HEK293 (cell line): ENCODE results near the gene PLCB1.

Experiments
- CTCF ChIA-PET: fragments of 350-600 bp; formaldehyde crosslinking; extraction: SDS; loops from one replicate; lab custom pipeline; 2021; ENCODE audit warnings: antibody characterized with exemption; lab: Yijun Ruan, JAX
- POLR2A ChIA-PET: fragments of 300-600 bp; formaldehyde crosslinking; extraction: SDS; loops from one replicate; lab custom pipeline; 2020; ENCODE audit warnings: antibody characterized with exemption, inconsistent platforms; lab: Yijun Ruan, JAX
- H3K27ac ChIP-seq: fragments of 200-500 bp; sonication (Bioruptor generic); 2 replicates; pipeline ENCODE4 v1.5.1; 2014; ENCODE audit warnings: low read depth, low read length, control low read depth, inconsistent platforms; ENCODE audit errors: extremely low read depth
- H3K36me3 ChIP-seq, 2 experiments: fragments of 200-500 bp in 1 of 2; sonication (Bioruptor generic) in 1 of 2; 1 replicate in 1 of 2; 2 replicates in 1 of 2; pipeline ENCODE4 v1.5.1; 2014 to 2017; ENCODE audit warnings: inconsistent platforms in 2 of 2, low read length in 2 of 2; ENCODE audit not compliant: control insufficient read depth in 2 of 2, insufficient read depth in 1 of 2
- H3K4me1 ChIP-seq: fragments of 200-500 bp; sonication (Bioruptor generic); 2 replicates; pipeline ENCODE4 v1.5.1; 2014; ENCODE audit warnings: mild to moderate bottlenecking, low read length, inconsistent platforms; ENCODE audit not compliant: control insufficient read depth, insufficient read depth
- H3K4me3 ChIP-seq: 2 replicates; pipeline ENCODE4 v1.5.1; 2011; ENCODE audit warnings: low read depth, mild to moderate bottlenecking, control low read depth, low read length, moderate library complexity
- H3K9me3 ChIP-seq: fragments of 200-500 bp; sonication (Bioruptor generic); 2 replicates; pipeline ENCODE4 v1.5.1; 2014; ENCODE audit warnings: low read depth, low read length, inconsistent platforms; ENCODE audit not compliant: control insufficient read depth, insufficient read depth
- KLF1 ChIP-seq: fragments of 450-650 bp; formaldehyde crosslinking; IDR thresholded peaks from 2 replicates; pipeline ENCODE4 v1.5.1; 2016; ENCODE audit warnings: missing biosample characterization, missing genetic modification characterization
- PRDM10 ChIP-seq: fragments of 450-650 bp; formaldehyde crosslinking; IDR thresholded peaks from 2 replicates; pipeline ENCODE4 v1.5.1; 2016; ENCODE audit warnings: missing biosample characterization, missing genetic modification characterization
- RBAK ChIP-seq: fragments of 450-650 bp; formaldehyde crosslinking; IDR thresholded peaks from 2 replicates; pipeline ENCODE4 v1.5.1; 2016; ENCODE audit warnings: missing biosample characterization, missing genetic modification characterization
- REST ChIP-seq: fragments of 450-650 bp; formaldehyde crosslinking; IDR thresholded peaks from 2 replicates; pipeline ENCODE4 v1.5.1; 2016; ENCODE audit warnings: missing biosample characterization, missing genetic modification characterization
- TCF7L2 ChIP-seq: IDR thresholded peaks from 2 replicates; pipeline ENCODE4 v1.6.1; 2011; ENCODE audit warnings: low read depth, mild to moderate bottlenecking, inconsistent platforms, low read length, moderate library complexity, borderline replicate concordance
- ZBTB7A ChIP-seq: fragments of 450-650 bp; formaldehyde crosslinking; IDR thresholded peaks from 2 replicates; pipeline ENCODE4 v1.5.1; 2016; ENCODE audit warnings: low read depth, missing biosample characterization, missing genetic modification characterization
- ZFP41 ChIP-seq: fragments of 450-650 bp; formaldehyde crosslinking; IDR thresholded peaks from 2 replicates; pipeline ENCODE4 v1.5.1; 2016; ENCODE audit warnings: missing biosample characterization, missing genetic modification characterization, borderline replicate concordance
- ZNF112 ChIP-seq: fragments of 450-650 bp; formaldehyde crosslinking; IDR thresholded peaks from 2 replicates; pipeline ENCODE4 v1.5.0; 2017; ENCODE audit warnings: missing biosample characterization, missing genetic modification characterization
- ZNF133 ChIP-seq: fragments of 450-650 bp; formaldehyde crosslinking; IDR thresholded peaks from 2 replicates; pipeline ENCODE4 v1.5.1; 2016; ENCODE audit warnings: missing biosample characterization, missing genetic modification characterization
- ZNF157 ChIP-seq: fragments of 450-650 bp; formaldehyde crosslinking; IDR thresholded peaks from 2 replicates; pipeline ENCODE4 v1.5.1; 2016; ENCODE audit warnings: missing biosample characterization, missing genetic modification characterization
- ZNF175 ChIP-seq: fragments of 450-650 bp; formaldehyde crosslinking; IDR thresholded peaks from 2 replicates; pipeline ENCODE4 v1.5.1; 2016; ENCODE audit warnings: missing biosample characterization, missing genetic modification characterization
- ZNF214 ChIP-seq: fragments of 450-650 bp; formaldehyde crosslinking; IDR thresholded peaks from 2 replicates; pipeline ENCODE4 v1.5.1; 2017; ENCODE audit warnings: missing biosample characterization, mild to moderate bottlenecking, missing genetic modification characterization, borderline replicate concordance
- ZNF280D ChIP-seq: fragments of 450-650 bp; formaldehyde crosslinking; IDR thresholded peaks from 2 replicates; pipeline ENCODE4 v1.5.1; 2016; ENCODE audit warnings: missing biosample characterization, missing genetic modification characterization
- ZNF391 ChIP-seq: fragments of 450-650 bp; formaldehyde crosslinking; IDR thresholded peaks from 2 replicates; pipeline ENCODE4 v1.5.1; 2016; ENCODE audit warnings: low read depth, missing biosample characterization, missing genetic modification characterization, borderline replicate concordance
- ZNF394 ChIP-seq: fragments of 450-650 bp; formaldehyde crosslinking; IDR thresholded peaks from 2 replicates; pipeline ENCODE4 v1.5.1; 2016; ENCODE audit warnings: missing biosample characterization, missing genetic modification characterization, mild to moderate bottlenecking, moderate library complexity, borderline replicate concordance
- ZNF600 ChIP-seq: fragments of 450-650 bp; formaldehyde crosslinking; IDR thresholded peaks from 2 replicates; pipeline ENCODE4 v1.5.1; 2016; ENCODE audit warnings: missing biosample characterization, missing genetic modification characterization
- ZNF629 ChIP-seq: fragments of 450-650 bp; formaldehyde crosslinking; IDR thresholded peaks from 2 replicates; pipeline ENCODE4 v1.5.1; 2017; ENCODE audit warnings: missing biosample characterization, missing genetic modification characterization
- ZNF701 ChIP-seq: fragments of 450-650 bp; formaldehyde crosslinking; IDR thresholded peaks from 2 replicates; pipeline ENCODE4 v1.5.1; 2016; ENCODE audit warnings: missing biosample characterization, missing genetic modification characterization
- ZNF707 ChIP-seq: fragments of 450-650 bp; formaldehyde crosslinking; IDR thresholded peaks from 2 replicates; pipeline ENCODE4 v1.5.1; 2016; ENCODE audit warnings: missing biosample characterization, missing genetic modification characterization
- ZNF747 ChIP-seq: fragments of 450-650 bp; formaldehyde crosslinking; IDR thresholded peaks from 2 replicates; pipeline ENCODE4 v1.5.1; 2016; ENCODE audit warnings: missing biosample characterization, missing genetic modification characterization
- ZNF76 ChIP-seq: fragments of 450-650 bp; formaldehyde crosslinking; IDR thresholded peaks from 2 replicates; pipeline ENCODE4; 2016; ENCODE audit warnings: low read depth, missing biosample characterization, missing genetic modification characterization, borderline replicate concordance
- ZSCAN18 ChIP-seq: fragments of 450-650 bp; formaldehyde crosslinking; IDR thresholded peaks from 2 replicates; pipeline ENCODE4 v1.5.1; 2016; ENCODE audit warnings: missing biosample characterization, missing genetic modification characterization
- ZSCAN5A ChIP-seq: fragments of 450-650 bp; formaldehyde crosslinking; IDR thresholded peaks from 2 replicates; pipeline ENCODE4 v1.5.1; 2016; ENCODE audit warnings: missing biosample characterization, missing genetic modification characterization

Gene PLCB1

GRCh38 chr20:8155229-8155628 is 23.2 kb downstream of the PLCB1 start:
- H3K4me3 ChIP-seq = no peak overlapping the region
- H3K9me3 ChIP-seq = no peaks in the 10 kb centered on the region
- H3K36me3 ChIP-seq = no peaks in the 10 kb centered on the region
- ChIA-PET CTCF (interaction anchor here (0.5 to 0.6 kb wide), 2 partner anchors 52 to 525 kb away, joined by 3 read pairs; no protein-coding TSS in a partner anchor), POLR2A (no interaction called here)
- peaks cover 27% of the 10 kb centered on the region for H3K4me1 ChIP-seq
- H3K27ac ChIP-seq = no peak overlapping the region
- no peak for TF ChIP-seq ZNF629 (tag by site-specific recombination)
- no peak for TF ChIP-seq ZSCAN18
- no peak for TF ChIP-seq ZNF394 (tag by site-specific recombination)
- no peak for TF ChIP-seq PRDM10 (tag by site-specific recombination)
- no peak for TF ChIP-seq ZNF133 (tag by site-specific recombination)
- TF ChIP-seq ZBTB7A (tag by site-specific recombination) = no peak
- no peak for TF ChIP-seq ZNF707 (tag by site-specific recombination)
- no peak for TF ChIP-seq ZNF112
- TF ChIP-seq ZNF391 (tag by site-specific recombination) = no peak

- Histone ChIP-seq H3K4me3 (no peak overlapping the region), H3K9me3 (no peaks in the 10 kb centered on the region), H3K27ac (no peak overlapping the region), H3K36me3 (no peaks in the 10 kb centered on the region), H3K4me1 (peaks cover 27% of the 10 kb centered on the region)
- ChIA-PET POLR2A (no interaction called here), CTCF (no interaction called here)
- TF ChIP-seq ZSCAN5A (tag by site-specific recombination) (no peak), ZNF175 (no peak), ZNF280D (tag by site-specific recombination) (no peak), REST (tag by site-specific recombination) (no peak), ZFP41 (tag by site-specific recombination) (no peak), ZNF701 (no peak), ZNF157 (tag by site-specific recombination) (no peak), ZNF600 (no peak), ZNF76 (tag by site-specific recombination) (no peak), RBAK (tag by site-specific recombination) (no peak), TCF7L2 (no peak), ZNF747 (tag by site-specific recombination) (no peak), ZNF214 (tag by site-specific recombination) (no peak), KLF1 (tag by site-specific recombination) (no peak)
Measured at GRCh38 chr20:8155812-8156211, 23.7 kb downstream of the PLCB1 start.
